GM12801 (cell line): ENCODE data around the gene CFAP410.

ENCODE experiments used
- TF ChIP-seq, protein P1 (sequence below): IDR thresholded peaks from one replicate; pipeline ENCODE4 v1.5.1; 2011; ENCODE audit warnings: control low read depth; ENCODE audit not compliant: insufficient read length; ENCODE audit errors: extremely low read depth

CFAP410 gene

DNA sequence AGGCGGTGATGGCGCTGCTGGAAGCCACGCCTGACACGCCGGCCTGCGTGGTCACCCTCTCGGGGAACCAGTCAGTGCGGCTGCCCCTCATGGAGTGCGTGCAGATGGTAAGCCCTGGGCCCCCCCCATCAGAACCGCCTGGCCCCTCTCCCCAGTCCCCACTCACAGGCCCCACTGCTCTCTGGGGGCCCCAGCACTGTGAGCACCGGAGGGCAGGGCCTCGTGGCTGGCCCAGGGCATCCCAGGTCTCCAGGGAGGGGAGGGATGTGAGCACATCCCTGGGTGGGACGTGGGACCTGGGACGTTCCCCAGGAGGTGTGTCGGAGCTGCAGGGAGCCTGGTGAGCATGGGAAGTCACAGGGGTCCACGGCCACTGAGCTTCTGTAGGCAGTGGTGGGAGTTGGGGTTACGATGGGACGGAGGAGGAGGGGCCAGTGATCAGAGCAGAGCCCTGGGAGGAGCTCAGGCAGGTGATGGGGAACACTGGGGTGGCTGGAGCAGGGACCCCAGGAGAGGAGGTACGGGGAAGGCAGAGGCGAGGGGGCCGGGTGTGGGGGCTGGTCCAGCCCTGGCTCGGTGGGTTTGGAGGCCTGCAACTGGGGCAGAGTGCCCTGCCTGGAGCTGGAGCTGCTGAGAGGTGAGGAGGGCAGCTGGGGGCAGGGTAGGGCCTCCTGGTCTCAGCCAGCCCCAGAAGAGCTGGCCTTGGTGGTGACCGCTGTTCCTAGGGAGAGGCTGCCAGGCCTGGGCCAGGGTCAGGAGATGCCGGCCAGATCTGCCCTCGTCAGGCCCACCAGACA lies 20.5 kb downstream of the CFAP410 start:
- TF ChIP-seq, protein P1, sequence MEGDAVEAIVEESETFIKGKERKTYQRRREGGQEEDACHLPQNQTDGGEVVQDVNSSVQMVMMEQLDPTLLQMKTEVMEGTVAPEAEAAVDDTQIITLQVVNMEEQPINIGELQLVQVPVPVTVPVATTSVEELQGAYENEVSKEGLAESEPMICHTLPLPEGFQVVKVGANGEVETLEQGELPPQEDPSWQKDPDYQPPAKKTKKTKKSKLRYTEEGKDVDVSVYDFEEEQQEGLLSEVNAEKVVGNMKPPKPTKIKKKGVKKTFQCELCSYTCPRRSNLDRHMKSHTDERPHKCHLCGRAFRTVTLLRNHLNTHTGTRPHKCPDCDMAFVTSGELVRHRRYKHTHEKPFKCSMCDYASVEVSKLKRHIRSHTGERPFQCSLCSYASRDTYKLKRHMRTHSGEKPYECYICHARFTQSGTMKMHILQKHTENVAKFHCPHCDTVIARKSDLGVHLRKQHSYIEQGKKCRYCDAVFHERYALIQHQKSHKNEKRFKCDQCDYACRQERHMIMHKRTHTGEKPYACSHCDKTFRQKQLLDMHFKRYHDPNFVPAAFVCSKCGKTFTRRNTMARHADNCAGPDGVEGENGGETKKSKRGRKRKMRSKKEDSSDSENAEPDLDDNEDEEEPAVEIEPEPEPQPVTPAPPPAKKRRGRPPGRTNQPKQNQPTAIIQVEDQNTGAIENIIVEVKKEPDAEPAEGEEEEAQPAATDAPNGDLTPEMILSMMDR: no peak

DNA sequence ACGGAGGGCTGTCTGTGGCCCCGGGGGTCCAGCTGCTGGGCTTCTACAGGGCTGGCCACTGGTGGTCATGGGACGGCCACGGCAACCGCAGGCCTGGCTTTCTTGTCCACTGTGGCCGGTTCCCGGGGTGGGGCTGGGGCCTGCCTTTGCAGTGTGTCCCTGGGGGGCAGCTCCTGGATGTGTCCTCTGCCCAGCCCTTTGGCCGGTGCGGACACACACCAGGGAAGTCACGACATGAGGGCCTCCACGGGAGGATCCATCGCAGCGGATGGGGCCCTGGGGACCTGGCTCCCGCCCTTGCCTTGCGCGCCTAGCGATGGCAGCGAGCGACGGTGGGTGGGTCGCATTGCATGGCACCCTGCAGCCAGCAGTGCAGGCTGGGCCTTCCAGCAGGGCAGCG lies 21.3 kb downstream of the CFAP410 start:
- TF ChIP-seq, protein P1: no peak

DNA sequence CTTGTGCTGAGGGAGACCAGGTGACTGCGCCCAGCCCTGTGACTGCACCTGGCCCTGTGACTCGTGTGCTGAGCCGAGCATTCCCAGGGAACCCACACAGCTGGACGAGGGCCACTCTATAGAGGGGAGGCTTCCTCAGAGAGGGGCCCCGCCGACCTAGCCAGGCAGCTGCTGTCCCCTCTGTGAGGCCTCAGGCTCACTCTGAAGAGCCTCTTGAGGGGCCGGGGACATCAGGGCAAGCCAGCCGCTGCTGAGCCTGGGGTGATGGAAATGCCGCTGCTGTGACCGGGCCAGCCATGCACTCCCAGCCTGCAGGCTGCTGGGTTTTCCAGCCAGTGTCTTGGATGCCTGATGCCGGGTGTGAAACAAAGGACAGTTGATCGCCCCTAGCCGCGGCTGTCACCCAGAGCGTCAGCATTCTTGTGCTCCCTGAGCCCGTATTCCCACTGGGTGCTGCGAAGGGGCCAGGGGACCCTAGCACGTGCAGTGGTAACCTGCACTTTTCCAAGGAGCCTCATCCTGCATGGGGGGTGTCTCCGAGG lies 21.9 kb downstream of the CFAP410 start:
- TF ChIP-seq, protein P1: no peak

DNA sequence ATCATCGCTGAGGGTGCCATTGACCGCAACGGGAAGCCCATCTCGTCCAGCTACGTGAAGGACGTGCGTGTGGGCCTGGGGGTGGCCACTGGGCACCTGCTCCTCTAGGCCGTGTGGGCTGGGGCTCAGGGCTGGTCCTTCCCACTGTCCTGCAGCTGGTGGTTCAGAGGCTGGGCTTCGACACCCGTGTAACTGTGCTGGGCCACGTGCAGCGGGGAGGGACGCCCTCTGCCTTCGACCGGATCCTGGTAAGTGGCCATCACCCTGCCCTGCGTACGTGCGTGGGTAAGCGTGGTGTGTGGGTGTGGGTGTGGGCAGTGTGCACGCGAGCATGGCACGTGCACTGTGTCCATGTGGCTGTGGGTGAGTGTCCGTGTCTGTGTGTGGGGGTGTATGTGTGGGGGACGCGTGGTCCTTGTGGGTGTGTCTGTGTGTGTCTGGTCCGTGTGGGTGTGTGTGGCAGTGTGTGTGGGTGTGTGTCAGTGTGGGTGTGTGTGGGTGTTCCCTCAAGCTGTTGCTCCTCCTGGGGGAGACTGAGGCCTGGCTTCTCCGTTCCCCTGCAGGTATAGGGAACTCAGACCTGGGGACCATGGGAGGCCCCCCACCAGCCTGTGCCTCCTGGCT lies 22.8 kb downstream of the CFAP410 start:
- TF ChIP-seq, protein P1: no peak

DNA sequence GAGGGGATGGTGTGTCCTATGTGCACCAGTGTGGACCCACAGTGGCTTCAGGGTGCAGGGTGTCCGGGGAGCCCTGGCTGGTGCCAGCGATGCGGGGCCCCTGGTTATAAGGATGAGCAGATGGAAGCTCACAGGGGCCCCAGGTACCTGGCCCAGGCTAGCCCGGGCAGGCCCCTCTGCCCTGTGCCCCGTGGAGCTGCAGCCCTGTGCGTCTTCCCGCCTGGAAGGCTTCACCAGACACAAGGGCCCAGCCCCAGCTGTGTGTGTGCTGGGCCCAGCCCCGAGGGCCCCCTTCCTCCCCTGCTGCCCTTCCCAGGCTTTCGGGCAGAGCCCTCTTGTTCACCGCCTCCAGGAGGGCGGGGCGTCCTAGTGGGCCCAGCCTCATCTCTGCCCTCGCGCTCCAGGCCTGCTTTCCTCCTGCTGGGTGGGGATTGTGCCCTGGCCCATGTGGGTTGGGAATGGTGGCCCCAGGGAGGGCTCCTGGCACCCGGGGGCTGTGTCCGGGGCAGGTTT lies 23.4 kb downstream of the CFAP410 start:
- TF ChIP-seq, protein P1: no peak

DNA sequence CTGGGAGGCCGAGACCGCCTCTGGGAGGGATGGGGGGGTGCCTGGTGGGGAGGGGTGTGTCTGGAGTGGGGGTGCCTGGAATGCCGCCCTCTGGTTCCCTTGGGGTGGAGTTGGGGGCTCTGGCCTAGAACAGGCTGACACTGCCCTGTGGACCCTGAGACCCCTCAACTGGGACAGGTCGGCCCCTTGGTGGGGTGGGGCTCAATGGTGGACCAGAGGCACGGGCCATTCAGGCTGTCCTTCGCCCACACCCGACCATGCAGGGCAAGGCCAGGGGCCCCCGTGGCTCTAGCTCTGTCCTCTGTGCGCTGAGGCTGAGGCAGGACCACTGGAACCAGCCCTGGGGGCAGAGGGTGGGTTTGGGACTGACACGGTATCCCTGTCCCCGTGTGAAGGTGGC lies 24.6 kb downstream of the CFAP410 start:
- TF ChIP-seq, protein P1: no peak

DNA sequence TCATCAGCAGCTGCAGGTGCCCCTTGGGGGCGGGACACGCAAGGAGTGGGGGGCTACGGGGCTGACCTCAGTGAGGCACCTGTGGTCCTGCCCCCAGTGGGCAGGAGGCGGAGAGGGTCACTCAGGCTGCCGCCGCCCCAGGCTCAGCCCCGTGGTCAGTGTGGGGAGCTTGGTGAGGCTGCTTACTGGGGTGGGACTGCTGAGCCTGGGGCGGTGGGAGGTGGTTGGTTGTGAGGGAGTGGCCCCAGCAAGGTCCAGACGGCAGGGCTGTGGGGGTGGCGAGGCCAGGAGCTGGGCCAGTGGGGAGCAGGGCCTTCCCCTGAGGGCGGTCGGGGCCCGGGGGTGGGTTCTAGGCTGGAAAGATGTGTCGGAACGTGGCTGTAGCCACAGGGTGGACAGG lies 25.1 kb downstream of the CFAP410 start:
- TF ChIP-seq, protein P1: no peak
